LNCAP (cell line): ENCODE results near the gene ZBTB8A.

Experiments used
- TF ChIP-seq, protein P1 (sequence below): fragments of 450-650 bp; IDR thresholded peaks from 2 replicates; pipeline ENCODE4 v1.5.1; 2017; ENCODE audit warnings: mild to moderate bottlenecking

Gene ZBTB8A

DNA sequence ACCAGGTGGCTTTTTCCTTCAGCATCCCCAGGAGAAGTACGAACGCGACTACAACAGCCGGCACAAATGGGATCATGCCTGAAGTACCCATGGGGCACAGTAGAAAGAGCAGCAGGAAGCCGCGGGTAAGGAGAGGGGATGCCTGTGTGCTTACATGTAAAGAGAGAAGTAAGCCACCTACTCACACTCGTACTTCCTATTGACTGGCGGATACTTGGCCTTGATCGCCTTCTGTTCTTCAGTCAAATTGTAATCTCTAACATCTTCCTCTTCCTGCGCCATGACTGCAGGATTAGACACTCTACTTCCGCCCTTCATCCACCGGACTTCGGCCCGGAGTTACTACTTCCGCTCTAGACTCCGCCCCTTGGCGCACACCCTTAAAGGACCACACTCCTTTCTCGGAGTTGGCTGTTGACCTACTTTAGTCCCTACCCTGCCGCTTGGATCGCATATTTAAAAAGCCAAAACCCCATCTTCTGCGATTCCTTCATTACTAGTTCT lies 111.1 kb downstream of the ZBTB8A start, which contains the start of gene ZBTB8OS:
ZBTB8OS (minus strand) TSS at position 303 of the 504 bp plus-strand sequence; CDS start at position 282, 21 bp downstream.
- TF ChIP-seq, protein P1, sequence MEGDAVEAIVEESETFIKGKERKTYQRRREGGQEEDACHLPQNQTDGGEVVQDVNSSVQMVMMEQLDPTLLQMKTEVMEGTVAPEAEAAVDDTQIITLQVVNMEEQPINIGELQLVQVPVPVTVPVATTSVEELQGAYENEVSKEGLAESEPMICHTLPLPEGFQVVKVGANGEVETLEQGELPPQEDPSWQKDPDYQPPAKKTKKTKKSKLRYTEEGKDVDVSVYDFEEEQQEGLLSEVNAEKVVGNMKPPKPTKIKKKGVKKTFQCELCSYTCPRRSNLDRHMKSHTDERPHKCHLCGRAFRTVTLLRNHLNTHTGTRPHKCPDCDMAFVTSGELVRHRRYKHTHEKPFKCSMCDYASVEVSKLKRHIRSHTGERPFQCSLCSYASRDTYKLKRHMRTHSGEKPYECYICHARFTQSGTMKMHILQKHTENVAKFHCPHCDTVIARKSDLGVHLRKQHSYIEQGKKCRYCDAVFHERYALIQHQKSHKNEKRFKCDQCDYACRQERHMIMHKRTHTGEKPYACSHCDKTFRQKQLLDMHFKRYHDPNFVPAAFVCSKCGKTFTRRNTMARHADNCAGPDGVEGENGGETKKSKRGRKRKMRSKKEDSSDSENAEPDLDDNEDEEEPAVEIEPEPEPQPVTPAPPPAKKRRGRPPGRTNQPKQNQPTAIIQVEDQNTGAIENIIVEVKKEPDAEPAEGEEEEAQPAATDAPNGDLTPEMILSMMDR: no peak

DNA sequence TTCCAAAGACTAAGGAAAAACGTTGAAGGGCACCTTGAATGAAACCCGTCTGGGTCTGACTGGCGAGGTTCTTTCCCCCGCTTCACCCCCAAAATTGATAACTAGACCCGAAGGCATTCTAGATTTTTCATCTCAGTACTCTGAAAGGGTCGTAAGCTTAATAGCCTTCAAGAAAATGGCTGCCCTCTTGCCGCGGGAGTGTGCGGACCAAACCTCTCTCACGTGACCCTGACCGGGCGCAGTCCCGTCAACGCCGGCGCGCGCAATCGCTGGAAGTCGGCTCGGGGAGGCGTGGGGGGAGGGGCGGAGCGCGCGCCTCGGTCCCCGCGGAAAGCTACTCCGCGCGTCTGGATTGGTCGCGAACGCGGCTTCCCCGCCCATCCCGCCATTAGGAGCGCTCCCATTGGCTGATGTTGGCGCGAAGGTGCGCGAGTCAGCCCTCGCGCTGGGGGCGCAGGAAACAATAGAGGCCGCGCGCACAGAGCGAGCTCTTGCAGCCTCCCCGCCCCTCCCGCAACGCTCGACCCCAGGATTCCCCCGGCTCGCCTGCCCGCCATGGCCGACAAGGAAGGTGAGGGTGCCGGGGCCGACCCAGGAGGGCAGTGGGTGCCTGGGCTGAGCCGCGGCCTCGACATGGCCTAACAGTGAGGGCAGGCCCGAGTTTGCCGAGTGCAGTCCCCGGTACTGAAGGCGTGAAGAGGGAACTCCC lies 111.7 kb downstream of the ZBTB8A start, which contains the start of gene RBBP4:
RBBP4 (plus strand) TSS at position 457 of the 709 bp plus-strand sequence; CDS start at position 556, 99 bp downstream.
- TF ChIP-seq, protein P1: no peak

DNA sequence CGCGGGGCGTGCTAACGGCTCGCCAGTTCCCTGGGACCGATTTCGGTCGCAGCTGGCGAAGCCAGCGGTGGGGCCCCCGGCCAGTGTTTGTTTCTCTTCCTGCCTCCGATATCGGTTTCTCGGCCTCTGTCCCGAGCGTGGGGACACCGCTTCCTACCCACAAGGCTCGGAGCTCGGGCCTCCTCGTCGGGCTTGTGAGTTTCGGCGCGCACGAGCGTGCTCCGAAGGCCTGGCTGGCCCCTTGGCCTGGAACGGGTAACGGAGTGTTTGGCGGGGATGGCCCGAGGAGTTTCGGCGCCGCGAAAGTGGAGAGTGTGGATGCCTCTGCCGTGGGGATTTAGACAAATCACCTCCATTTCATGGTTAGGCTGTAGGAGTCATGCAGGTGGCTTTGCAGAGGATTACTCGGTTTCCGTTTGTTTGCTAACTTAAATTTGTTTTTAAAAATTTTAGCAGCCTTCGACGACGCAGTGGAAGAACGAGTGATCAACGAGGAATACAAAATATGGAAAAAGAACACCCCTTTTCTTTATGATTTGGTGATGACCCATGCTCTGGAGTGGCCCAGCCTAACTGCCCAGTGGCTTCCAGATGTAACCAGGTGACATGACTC lies 112.3 kb downstream of the ZBTB8A start:
- TF ChIP-seq, protein P1: no peak

DNA sequence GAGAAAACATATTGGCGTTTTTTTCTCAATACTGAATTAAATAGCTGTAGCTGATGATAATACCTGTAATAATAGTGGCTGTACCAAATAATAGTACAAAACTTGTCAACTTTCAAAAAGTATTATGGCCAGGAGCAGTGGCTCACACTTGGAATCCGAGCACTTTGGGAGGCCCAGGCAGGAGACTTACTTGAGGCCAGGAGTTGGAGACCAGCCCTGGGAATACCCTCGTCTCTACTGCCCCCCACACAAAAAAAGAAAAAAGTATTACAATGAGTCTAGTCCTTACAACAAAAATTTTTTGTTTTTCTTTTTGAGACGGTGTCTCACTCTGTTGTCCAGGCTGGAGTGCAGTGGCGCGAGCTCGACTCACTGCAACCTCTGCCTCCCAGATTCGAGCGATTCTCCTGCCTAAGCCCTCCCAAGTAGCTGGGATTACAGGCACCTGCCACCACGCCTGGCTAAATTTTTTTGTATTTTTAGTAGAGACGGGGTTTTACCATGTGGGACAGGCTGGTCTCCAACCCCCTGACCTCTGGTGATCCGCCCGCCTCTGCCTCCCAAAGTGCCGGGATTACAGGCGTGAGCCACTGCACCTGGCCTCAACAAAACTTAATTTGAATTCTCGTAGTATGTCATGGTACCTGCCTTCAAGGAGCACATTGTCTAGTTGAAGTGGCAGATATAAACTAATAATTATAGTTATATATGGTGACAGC lies 113.2 kb downstream of the ZBTB8A start:
- TF ChIP-seq, protein P1: no peak
